Kidney (tissue), 14 donors: Measurements from ENCODE around the gene NCMAP. TPM values are rescaled to one million over a fixed set of nuclear protein-coding genes. Genes with fewer than 3 reads are reported as not detected.

Experiments
- DNase-seq, 5 donors: peaks; one replicate each; pipeline ENCODE4 v3.0.0-alpha.2; 2013 to 2020
- FAIRE-seq: peaks from 2 replicates; lab custom pipeline; 2012; peaks lifted over from hg19 to GRCh38; lab: Jason Lieb, UNC
- H3K27ac ChIP-seq, 2 donors: one replicate each; pipeline ENCODE4 v1.7.0; 2013; ENCODE audit warnings: low read depth in 2 of 2, low read length in 2 of 2, inconsistent platforms in 1 of 2
- H3K27me3 ChIP-seq: one replicate; pipeline ENCODE4 v1.7.1; 2013; ENCODE audit warnings: low read length, inconsistent platforms; ENCODE audit not compliant: control insufficient read depth, insufficient read depth
- H3K36me3 ChIP-seq, 3 donors: one replicate each; pipeline versions ENCODE4 v1.7.0 to v1.7.1; 2013; ENCODE audit warnings: low read length in 3 of 3, control low read depth in 1 of 3, inconsistent platforms in 1 of 3; ENCODE audit not compliant: insufficient read depth in 3 of 3, control insufficient read depth in 2 of 3
- H3K4me1 ChIP-seq, 3 donors: one replicate each; pipeline versions ENCODE4 v1.7.0 to v1.7.1; 2013; ENCODE audit warnings: low read length in 3 of 3, inconsistent platforms in 1 of 3, low read depth in 1 of 3; ENCODE audit not compliant: control insufficient read depth in 2 of 3, insufficient read depth in 2 of 3
- H3K4me3 ChIP-seq, 3 donors: one replicate each; pipeline versions ENCODE4 v1.7.0 to v1.8.1; 2013; ENCODE audit warnings: low read length in 3 of 3, control low read depth in 1 of 3, inconsistent platforms in 1 of 3
- H3K9ac ChIP-seq, 3 donors: one replicate each; pipeline versions ENCODE4 v1.7.0 to v1.7.1; 2013; ENCODE audit warnings: low read length in 3 of 3, control low read depth in 1 of 3, inconsistent platforms in 1 of 3
- H3K9me3 ChIP-seq, 3 donors: one replicate each; pipeline versions ENCODE4 v1.7.0 to v1.7.1; 2013; ENCODE audit warnings: low read length in 3 of 3, control low read depth in 1 of 3, inconsistent platforms in 1 of 3; ENCODE audit not compliant: control insufficient read depth in 2 of 3, insufficient read depth in 1 of 3
- intact Hi-C: fragments of 100-400 bp; cut with DNase I; formaldehyde crosslinking; loops from one replicate; pipeline ENCODE4 v1.11.1; 2022
- polyA plus RNA-seq: library from polyadenylated mRNA; stranded (reverse); fragments of 350-450 nt; fragmentation: Illumina TruSeq; extraction: RNeasy Lipid Tissue Mini Kit (QIAGEN cat#74804); gene quantifications from one replicate; pipeline ENCODE4 v1.2.3, GENCODE V29; 2014; ENCODE audit warnings: low read depth, low replicate concordance; ENCODE audit not compliant: insufficient read depth
- total RNA-seq: library from RNA; stranded (reverse); fragmentation: NEBNext Ultra II Directional; extraction: Animal tissue kit (Norgen Biotek cat#: 25700); gene quantifications from one replicate; pipeline ENCODE4 v1.2.1, GENCODE V29; 2021
- TF ChIP-seq, protein P1 (sequence below): IDR thresholded peaks from 3 replicates; pipeline ENCODE4 v1.5.1; 2012; ENCODE audit warnings: mild to moderate bottlenecking, moderate library complexity, borderline replicate concordance; ENCODE audit not compliant: insufficient read depth; ENCODE audit errors: extremely low read depth
- donor health status: control.
- donor health status: control.
- donor health status: control.
- donor health status: control.
- donor health status: control.
- donor health status: DM: yes; HTN: yes; CAD: no.
- donor health status: Normal renal cell carcinoma (clear cell type).

The NCMAP gene
- total and polyA plus RNA-seq, 2 donors from 2014 or later: 0.65 to 11.0 TPM

DNA sequence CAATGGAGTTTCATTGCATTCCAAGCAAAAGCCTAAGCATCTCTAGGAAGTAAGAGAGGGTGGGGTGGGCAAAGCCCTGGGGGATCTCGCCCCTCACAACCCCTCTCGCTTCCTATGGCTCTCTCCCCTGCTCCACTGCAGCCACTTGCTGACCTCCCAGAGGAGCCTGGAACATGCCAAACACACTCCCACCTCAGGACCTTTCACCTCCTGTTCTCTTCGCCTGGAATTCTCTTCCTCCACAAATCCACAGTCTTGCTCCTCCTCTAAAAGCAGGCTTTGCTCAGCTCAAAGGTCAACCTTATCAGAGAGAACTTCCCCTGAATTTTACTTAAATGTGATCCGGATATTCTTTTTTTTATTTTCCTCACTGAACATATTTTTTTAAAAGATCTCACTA is 66.3 kb downstream of the NCMAP start:
- TF ChIP-seq, protein P1, sequence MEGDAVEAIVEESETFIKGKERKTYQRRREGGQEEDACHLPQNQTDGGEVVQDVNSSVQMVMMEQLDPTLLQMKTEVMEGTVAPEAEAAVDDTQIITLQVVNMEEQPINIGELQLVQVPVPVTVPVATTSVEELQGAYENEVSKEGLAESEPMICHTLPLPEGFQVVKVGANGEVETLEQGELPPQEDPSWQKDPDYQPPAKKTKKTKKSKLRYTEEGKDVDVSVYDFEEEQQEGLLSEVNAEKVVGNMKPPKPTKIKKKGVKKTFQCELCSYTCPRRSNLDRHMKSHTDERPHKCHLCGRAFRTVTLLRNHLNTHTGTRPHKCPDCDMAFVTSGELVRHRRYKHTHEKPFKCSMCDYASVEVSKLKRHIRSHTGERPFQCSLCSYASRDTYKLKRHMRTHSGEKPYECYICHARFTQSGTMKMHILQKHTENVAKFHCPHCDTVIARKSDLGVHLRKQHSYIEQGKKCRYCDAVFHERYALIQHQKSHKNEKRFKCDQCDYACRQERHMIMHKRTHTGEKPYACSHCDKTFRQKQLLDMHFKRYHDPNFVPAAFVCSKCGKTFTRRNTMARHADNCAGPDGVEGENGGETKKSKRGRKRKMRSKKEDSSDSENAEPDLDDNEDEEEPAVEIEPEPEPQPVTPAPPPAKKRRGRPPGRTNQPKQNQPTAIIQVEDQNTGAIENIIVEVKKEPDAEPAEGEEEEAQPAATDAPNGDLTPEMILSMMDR: no peak
- no peak overlapping the region for H3K4me3 ChIP-seq
- no peak for FAIRE-seq
- no peaks in the 10 kb centered on the region for H3K4me1 ChIP-seq
- intact Hi-C loops: no loop called here
- peak in 1 of 5 donors; percentile 33 for DNase-seq
- H3K36me3 ChIP-seq: no peaks in the 10 kb centered on the region
- no peak overlapping the region for H3K27ac ChIP-seq
- H3K27me3 ChIP-seq: no peaks in the 10 kb centered on the region
- H3K9ac ChIP-seq: no peak overlapping the region
- no peaks in the 10 kb centered on the region for H3K9me3 ChIP-seq

DNA sequence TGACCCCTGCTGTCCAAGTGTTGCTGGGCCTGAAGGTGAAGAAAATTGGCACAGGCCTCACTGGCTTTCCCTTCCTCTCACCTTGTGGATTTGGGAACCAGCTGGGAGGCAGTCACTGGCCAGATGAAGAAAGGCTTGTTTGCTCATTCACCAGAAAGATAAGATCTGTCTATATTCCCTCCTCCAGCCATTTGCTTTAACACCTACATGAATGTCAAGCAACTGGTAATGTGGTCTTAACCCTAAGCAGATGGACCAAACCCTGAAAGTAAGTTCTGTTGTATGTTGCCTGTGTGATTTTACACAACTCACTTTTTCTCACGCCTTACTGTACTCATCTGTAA is 76.9 kb downstream of the NCMAP start:
- Histone ChIP-seq H3K27me3 (no peaks in the 10 kb centered on the region), H3K9ac (no peak overlapping the region), H3K4me3 (no peak overlapping the region), H3K4me1 (no peaks in the 10 kb centered on the region), H3K36me3 (no peaks in the 10 kb centered on the region), H3K9me3 (no peaks in the 10 kb centered on the region), H3K27ac (no peak overlapping the region)
- FAIRE-seq (no peak), DNase-seq (no peak)
- intact Hi-C loops: no loop called here
- TF ChIP-seq, protein P1: no peak

DNA sequence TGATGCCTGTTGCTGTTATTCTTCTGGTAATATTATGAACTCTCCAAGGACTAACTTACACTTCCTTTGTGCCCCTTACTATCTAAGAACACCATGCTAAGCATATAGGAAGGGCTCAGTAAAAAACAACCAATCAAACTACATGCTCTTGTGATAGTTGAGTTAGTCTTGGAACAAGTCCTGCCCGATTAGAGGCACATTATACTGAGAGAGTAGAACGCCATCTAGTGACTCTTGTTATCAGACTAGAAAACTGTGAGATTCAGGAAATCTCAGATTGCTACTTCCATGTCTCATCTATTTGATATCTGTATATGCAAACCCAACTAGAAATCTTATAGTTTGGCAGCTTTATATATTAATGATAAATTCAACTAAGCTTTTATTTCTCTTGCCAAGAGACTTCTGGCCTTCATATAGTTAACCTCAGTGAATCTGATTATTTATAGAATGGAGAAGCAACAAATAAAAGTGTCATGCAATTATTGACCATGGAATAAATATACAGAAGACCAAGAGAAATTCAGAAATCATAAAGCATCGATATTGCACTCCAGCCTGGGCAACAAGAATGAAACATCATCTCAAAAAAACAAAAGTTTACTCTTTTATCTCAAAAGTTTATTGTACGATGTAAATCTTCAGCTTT is 79.4 kb downstream of the NCMAP start:
- intact Hi-C loops: loop anchor here (5.0 kb wide), 1 partner anchor 438 kb away; no protein-coding TSS in a partner anchor
- Histone ChIP-seq H3K9ac (no peak overlapping the region), H3K36me3 (no peaks in the 10 kb centered on the region), H3K9me3 (no peaks in the 10 kb centered on the region), H3K4me1 (no peaks in the 10 kb centered on the region), H3K27me3 (no peaks in the 10 kb centered on the region), H3K4me3 (no peak overlapping the region), H3K27ac (no peak overlapping the region)
- FAIRE-seq: peak; percentile 91
- DNase-seq: peak in 2 of 5 donors; percentile 75 to 87
- TF ChIP-seq, protein P1: peak; percentile 55
